ENCODE results near the gene FCGBP. TPM values are rescaled to one million over a fixed set of nuclear protein-coding genes. Genes with fewer than 3 reads are reported as not detected.
"Not testable (repeated sequence)": the region's sequence is repeated elsewhere in the genome, so short reads cannot be mapped to it uniquely, and the experiment has no call there.

Gene FCGBP
- total RNA-seq, 1 donor from 2014 or later = 17.0 TPM

DNA sequence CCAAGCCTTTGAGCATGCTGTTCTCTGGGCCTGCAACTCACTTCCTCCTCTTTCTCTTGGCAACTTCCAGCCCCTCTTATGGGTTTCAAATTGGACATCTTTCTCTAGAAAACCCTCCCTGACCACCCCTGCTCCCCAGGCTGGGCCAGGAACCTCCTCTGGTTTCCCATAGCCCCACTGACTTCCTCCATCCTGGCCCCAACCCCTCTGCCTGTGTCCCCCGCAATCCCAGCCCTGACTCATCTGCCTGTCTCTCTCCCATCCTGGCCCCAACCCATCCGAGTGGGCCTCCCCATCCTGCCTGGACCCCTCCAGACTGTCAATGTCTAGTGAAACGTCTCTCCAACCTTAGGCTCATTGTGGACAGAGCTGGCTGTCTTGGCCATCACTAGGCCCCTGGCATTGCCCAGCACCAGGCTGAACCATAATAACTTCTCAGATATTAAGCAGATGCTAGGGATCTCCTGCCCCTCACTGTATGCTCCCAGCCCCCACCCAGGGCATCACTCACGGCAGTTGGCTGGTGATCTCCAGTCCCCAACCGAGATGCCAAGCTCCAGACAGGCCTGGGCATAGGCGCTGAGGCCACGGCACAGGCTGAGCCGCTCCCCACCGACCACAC lies 16.8 kb downstream of the FCGBP start:
- no peak for DNase-seq

DNA sequence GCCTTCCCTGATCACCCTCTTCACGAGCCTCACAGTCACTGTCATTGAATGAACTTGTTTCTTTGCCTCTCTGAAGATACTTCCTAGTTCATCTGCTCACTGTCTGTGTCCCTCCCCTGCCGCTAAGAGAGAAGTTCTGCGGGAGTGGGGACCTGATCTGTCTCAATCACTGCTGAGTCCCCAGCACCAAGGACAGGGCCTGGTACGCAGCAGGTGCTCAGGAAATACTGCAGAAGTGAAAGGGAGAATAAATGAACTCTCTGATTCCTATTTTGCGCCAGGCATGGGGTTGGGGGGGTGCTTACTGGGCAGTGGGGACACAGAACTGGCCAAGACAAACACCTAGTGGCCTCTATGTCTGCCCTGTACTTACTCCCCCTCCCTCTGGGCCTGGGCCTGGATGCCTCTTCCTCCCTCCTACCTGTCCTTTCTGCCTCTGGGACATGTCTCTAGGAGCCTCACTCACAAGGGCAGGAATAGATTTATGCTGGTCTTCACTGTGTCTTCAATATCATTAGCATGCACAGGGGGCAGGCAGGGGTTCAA lies 17.5 kb downstream of the FCGBP start:
- peak; percentile 9 for DNase-seq

DNA sequence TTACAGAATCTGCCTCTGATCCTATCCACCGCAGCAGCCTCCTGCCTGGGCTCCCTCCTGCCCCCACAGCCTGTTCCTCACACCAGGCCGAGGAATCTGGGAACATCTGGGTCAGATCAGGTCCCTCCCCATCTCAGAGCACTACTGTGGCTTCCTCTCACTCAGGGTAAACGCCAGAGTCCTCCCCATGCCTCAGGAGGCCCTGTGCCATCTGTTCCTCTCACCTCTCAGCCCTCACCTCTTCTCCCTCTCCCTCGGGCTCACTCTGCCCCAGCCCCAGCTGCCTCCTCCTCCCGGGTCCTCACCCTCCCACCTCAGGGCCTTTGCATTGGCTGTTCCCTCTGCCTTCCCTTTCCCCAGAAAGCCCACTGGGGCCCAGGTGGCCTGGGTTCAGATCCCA lies 18.2 kb downstream of the FCGBP start:
- no peak for DNase-seq

DNA sequence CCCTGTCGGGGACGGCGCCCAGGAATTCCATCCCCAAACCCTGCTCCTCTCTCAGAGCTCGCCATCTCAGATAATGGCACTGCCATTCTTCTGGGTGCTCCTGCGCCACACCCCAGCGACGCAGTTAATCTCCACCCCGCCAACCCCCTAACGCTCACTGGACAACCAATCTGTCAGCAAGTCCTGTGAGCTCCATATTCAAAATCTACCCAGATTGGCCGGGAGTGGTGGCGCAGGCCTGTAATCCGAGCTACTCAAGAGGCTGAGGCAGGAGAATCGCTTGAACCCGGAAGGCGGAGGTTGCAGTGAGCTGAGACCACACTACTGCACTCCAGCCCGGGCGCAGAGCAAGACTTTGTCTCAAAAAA lies 18.6 kb downstream of the FCGBP start:
- DNase-seq = no peak

DNA sequence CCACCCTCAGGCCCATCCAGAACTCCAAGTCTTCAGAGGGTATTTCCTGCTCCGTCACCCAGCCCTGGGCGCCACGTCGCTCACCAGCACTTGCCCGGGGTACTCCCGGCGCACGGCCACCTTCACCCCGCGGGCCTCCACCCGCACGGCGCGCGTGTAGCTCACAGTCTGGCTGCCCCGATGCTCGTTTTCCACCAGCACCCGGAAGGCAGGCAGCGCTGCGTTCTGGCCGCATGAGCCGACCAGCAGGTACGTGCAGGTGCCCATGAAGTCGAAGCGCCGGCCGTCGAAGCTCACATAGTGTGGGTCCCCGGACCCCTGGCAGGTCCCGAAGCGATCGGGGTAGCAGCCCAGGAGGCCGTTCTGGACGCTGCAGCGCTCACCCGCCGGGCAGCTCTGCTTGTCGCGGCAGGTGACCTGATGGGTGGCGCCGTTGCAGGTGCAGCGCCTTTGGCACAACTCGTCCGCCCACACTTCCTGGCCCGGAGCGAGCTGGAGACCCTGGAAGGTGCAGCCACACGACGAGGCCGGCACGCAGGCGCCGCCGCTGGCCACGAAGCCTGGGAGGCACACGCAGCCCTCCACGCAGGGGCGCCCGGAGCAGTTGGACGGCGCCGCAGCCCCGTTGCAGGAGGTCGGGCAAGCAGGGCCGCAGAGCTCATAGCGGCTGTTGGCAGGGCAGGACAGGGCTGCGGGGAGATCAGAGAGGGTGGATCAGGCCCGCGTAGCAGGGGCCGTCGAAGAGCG lies 19.2 kb downstream of the FCGBP start:
- DNase-seq = no peak

DNA sequence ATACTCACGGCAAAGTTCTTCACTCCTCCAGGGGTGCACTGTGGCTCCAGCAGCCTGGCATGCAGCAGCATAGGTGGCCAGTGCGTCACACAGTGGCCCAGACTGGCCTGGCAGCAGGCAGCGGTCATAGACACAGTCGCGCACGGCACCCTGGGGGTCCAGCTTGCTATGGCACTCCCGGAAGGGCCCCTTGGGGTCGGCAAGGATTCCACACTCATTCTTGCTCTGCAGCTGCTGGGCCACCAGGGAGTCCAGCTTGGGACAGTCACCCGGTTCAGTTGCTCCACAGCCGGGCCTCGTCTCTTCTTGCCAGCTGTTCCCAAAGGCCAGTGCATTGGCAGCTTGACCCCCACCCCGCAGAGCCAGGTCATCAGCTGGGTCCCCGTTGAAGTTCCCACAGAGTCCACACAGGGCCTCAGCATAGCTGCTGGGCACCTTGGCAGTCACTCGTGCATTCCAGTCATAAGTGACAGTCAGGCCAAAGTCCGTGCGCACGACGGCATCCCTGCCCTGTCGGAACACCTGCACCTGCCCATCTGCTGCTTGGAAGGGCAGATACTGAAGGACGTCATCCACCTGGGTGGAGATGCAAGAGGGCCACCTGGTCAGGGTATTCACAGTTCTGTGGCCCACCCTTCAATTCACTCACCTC lies 20.6 kb downstream of the FCGBP start:
- DNase-seq = no peak

DNA sequence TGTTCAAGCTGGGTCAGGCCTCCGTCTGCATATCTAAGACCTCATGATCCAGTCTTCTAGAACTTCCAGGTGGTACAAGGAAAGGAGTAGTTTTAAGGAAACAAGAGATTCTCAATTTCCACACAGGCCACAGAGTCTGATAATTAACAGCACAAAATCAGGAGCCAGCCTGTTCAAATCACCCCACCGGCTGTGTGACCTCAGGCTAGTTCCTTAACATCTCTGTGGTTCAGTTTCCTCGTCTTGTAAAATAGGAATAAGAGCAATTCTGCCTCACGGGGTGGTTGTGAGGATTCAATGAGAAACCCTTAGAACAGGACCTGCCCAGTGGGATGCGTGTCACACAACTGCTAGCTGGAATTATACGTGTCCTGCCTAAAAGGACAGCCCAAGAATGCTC lies 25.6 kb downstream of the FCGBP start:
- no peak for DNase-seq

DNA sequence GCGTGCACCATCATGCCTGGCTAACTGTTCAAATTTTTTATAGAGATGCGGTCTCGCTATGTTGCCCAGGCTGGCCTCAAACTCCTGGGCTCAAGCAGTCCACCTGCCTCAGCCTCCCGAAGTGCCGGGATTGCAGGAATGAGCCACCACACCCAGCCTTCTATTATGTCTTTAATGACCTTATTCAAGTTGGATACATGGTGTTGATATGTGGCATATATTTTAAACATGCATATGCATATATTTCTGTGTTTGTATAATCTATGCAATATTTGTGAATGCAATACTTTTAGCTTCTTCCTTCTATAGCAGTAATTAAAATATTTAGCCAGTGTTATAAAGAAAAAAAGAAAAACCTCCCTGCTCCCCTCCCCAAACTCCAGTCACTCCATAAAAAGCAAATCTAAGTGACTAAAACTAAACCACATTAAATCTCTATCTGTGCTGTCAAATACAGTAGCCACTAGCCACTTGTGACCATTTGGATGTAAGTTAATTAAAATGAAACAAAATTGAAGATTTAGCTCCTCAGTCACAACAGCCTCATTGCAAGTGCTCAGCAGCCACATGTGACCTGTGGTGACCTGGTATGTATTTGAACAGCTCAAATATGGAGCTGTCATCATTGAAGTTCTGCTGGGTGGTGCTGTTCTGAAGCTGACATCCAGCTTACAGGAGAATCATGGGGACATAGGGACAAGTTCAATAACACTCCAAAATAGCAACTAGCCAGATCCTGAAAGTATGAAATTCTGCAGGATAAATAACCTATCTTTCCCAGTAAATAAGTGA lies 27.4 kb downstream of the FCGBP start:
- no peak for DNase-seq

DNA sequence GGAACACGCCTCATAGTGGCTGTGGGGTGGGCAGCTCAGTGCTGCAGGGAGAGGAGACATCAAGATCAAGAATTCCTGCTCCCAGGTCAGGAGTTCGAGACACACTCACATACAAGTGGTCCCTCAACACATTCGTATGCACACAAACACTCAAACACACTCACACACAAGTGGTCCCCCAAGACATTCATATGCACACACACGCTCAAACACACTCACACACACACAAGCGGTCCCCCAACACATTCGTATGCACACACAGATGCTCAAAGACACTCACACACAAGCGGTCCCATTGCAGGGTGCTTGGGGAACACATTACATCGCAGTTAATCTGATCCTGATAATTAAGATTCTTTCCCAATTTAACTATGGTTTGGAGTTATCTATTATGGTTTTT lies 28.2 kb downstream of the FCGBP start:
- DNase-seq = no peak

DNA sequence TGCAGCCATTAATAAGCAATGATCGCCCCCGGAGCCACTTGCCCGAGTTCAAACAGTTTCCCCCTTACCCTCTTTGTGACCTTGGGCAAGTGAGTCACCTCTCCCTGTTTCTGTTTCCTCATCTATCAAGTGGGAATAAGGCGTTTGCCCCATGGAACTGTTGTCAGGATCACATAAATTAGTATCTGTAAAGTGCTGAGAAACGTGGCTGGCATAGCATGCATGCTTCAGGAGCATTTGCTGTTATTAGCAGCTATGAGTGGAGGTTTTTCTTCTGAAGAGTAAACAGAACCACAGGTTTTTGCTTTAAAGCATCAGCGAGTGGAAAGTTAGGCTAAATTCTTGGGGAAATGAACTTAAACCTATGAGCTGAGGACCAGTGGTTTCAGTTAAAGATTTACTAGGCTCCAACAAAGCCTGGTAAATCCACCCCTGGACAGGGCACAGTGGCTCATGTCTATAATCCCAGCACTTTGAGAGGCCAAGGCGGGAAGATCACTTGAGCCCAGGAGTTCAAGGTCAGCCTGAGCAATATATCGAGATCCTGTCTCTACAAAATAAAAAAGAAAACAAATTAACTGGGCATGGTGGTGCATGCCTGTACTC lies 30.8 kb downstream of the FCGBP start:
- not testable (repeated sequence) for DNase-seq

DNA sequence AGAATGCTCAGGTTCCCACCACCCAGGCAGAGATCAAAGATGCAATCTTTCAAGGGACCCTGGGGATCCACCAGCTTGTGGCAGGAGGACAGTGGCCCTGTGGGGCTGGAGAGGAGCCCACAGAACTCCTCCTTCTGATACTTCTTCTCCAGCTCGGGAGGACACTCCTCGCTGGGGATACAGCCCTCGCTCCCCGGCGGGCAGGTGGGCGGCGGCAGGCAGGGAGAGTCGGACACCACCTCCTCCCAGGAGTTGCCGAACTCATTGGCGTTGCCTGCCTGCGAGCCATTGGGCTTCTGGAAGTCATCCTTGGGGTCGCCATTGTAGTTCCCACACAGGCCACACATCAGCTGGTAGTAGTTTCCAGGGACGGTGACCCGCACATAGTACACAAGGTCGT lies 32.1 kb downstream of the FCGBP start:
- not testable (repeated sequence) for DNase-seq

DNA sequence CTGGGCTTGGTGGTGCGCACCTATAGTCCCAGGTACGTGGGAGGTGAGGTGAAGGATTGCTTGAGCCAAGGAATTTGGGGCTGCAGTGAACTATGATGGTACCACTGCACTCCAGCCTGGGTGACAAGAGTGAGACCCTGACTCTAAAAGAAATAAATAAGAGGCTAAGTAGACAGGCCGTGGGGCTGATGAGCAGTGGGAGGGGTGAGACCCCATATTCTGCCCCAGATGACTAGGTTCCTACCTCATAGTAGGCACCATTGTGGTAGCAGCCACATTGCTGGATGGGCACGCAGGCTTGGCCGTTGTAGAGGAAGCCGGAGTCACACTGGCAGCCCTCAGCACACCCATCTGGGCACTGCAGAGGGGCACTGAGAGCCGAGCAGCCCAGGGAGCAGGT lies 32.8 kb downstream of the FCGBP start:
- not testable (repeated sequence) for DNase-seq

DNA sequence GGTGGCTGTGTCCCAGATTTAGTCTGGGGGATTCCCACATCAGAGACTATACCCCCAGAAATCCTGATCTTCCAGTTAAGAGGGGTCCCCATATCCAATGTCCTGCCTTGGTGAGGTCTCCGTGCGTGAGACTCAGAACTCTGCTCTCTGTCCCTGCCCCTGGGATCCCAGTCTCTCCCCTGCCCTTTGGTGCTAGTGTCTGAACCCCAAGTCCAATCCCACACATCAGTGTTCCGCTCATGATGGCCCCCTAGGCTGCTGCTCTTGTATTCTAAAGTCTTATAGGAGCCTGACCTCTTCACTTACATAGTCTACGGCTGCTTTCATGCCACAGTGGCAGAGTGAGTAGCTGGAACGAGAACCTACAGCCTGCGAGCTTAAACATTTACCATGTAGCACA lies 35.6 kb downstream of the FCGBP start:
- not testable (repeated sequence) for DNase-seq

DNA sequence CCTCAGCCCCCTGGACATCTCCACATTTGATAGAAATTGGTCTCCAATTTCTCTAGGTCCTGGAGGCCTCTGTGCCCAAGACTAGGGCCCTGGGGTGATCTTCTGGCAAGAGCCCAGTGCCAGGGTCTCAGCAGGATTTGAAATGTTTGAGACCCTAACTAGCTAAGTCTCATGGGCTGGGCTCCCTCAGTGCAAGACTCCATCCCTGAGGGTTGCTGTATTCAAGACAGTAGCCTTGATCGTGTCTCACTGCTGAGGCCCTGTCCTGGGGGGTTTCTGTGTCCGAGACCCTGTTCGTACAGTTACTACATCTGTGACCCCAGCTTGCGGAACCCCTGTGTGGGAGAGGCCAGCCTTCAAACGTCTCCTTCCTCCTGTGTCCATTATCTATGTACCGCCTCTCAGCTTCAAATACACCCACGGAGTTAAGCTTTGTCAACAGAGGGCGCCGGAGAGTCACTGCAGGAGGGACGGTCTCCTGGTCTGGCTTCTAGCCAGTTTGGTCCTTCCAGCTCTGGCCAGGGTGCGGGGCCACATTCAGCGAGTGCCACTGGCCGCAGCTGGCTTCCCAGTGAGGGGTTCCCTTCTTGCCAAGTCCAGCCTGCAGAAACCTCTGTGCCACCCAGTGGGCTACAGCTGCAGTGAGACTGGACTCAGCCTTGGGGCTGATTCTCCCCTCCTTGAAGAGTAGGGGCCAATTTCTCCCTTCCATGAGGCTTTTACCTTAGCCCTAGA lies 36.8 kb downstream of the FCGBP start:
- not testable (repeated sequence) for DNase-seq

DNA sequence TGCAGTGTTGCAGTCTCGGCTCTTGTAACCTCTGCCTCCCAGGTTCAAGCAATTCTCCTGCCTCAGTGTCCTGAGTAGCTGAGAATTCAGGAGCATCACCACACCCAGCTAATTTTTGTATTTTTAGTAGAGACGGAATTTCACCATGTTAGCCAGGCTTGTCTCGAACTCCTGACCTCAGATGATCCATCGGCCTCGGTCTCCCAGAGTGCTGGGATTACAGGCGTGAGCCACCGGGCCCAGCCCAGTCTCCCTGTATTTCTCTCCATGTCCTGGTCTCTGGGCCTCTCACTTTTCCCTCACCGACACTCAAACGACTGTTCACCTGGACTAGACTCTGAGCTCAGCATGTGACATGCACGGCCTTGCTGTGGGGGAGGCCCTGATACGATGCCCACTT lies 39.3 kb downstream of the FCGBP start:
- DNase-seq = not testable (repeated sequence)

DNA sequence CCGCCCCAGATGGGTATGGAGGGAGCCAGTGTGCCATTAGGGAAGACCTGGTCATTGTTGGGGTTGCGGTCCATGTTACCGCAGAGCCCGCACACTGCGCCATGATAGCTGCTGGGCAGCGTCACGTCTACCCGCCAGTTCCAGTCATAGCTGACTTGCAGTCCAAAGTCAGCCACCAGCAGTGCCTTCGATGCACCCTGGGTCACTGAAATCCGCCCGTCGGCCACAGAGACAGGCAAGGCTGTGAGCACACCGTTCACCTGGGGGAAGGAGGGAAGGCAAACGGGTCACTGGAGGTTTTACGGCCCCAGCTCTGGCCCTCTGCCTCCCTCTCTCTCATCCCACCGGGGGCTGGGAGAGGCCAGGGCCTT lies 40.2 kb downstream of the FCGBP start:
- DNase-seq = not testable (repeated sequence)

DNA sequence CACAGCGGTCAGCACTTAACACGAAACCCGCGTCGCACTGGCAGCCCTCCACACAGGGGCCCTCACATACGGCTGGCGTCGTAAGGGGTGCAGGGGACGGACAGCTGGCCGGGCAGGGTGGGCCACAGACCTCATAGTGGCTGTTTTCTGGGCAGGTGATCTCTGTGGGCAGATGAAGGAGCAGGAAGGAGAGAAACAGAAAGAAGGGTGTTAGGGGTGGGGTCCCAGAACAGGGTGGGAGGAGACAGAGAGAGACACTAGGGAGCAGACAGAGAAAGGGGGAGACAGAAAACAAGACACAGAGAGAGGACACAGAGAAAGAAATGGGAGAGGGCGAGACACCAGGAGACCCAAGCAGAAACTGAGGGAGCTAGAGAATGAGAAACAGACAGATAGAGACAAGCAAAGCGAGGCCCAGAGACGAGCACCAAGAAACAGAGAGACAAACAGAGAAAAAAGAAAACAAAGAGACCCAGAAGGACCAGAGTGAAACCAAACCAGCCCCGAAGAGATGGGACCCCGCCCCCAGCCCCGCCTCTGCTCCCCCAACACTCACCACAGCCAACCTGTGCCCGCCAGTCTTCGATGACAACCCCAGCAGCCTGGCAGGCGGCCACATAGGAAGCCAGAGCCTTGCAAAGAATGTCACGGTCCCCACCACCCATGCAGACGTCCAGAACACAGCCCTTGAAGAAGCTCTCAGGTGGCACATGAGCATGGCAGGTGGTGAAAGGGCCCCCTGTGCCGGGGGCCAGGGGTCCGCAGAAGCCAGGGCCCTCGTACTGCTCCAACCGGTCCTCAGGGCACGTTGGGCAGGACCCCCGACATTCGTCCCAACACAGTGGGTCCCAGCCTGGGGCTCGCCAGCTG lies 40.8 kb downstream of the FCGBP start:
- DNase-seq = peak; percentile 75

DNA sequence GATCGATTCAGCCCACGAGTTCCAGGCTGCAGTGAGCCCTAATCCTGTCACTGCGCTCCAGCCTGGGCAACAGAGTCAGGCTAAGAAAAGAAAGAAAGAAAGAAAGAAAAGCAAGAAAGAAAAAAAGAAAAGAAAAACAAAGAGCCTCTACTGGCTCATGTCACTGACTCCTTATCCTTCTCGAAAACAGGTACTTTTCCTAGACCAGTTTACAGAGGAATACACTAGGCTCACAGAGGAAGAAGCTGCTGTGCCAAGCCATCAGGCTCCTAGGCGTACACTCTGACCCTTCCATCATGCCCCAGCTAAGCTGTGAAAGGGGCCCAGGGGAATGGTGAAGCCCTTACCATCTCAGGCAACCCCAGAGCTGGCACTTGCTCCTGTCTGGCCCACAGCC lies 41.9 kb downstream of the FCGBP start:
- DNase-seq = not testable (repeated sequence)

DNA sequence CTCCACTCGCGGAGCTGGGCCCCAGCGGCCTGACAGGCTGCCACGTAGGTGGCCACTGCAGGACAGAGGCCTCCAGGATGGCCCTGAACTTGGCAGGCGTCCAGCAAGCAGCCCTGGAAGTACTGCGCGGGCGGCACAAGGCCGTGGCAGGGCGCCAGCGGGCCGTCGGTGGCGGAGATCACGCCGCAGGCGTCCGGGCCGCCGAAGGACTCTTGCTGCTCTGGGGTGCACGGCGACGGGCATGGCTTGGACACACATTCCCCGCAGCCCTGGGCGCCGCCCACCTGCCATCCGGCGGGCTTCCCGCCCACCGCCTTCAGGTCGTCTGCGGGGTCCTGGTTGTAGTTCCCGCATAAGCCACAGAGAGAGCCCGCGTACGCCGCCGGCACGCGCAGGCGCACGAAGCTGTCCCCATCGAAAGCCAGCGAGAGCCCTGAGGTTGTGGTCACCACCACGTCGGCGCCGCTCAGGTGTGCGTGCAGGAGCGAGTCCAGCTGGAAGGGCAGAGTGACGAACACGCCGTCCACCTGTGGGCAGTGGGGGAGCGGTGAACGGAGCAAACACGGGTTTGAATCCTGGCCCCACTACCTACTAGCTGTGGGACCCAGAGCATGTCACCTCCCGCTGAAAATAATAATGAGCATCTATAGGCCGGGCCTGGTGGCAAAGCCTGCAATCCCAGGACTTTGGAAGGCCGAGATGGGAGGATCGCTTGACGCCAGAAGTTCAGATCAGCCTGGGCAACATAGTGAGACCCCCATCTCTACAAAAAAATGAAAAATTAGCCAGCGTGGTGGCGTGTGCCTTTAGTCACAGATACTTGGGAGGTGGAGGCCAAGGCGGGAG lies 42.6 kb downstream of the FCGBP start:
- DNase-seq = peak; percentile 26
